Measurements from ENCODE around the gene NR6A1. TPM values are rescaled to one million over a fixed set of nuclear protein-coding genes. Genes with fewer than 3 reads are reported as not detected.

Gene NR6A1
- total RNA-seq, 4 donors from 2014 or later: 9.7 to 14.6 (median 12.5) TPM

- TF ChIP-seq EP300 (IDR thresholded peaks at IDR 0.05; ENCODE audit: low read depth) (no peak), CTCF (IDR thresholded peaks at IDR 0.05) (no peak), POLR2AphosphoS5 (IDR thresholded peaks at IDR 0.05) (no peak)
- intact Hi-C loops (cut with DNase I; ENCODE audit: low total_unique reads): no loop called here
- in situ Hi-C loops (cut with MboI; ENCODE audit: low pct_ligation_motif_present in 1 of 4, low pct_unique_long_range_greater_than_20kb in 1 of 4, low sequenced_read_pairs in 3 of 4): loop anchor here in 2 of 4 donors (25.0 kb wide), 1 partner anchor 341 kb away; the partner anchor contains the start of gene SCAI (in 2 of the 2)
- H3K27me3 ChIP-seq: no peaks in the 10 kb centered on the region
- H3K27ac ChIP-seq: peak overlapping the region in 2 of 4 donors; percentile 61 to 78
- H3K4me1 ChIP-seq: peaks cover 0 to 6% (median 3%) of the 10 kb centered on the region in 4 donors
- DNase-seq: no peak
- no peaks in the 10 kb centered on the region for H3K9me3 ChIP-seq
- H3K4me3 ChIP-seq: no peak overlapping the region
- no peaks in the 10 kb centered on the region for H3K36me3 ChIP-seq
- 85% methylated on average over 9 of the region's 9 CpGs; no CpG with 5 or more reads in 1 of the 2 donors for WGBS, 2 donors (ENCODE audit: low coverage in 1 of 2)
These were observed 24.8 kb upstream of the NR6A1 start for GRCh38 chr9:124795881-124796431.

GRCh38 chr9:124794902-124795491, 23.9 kb upstream of the NR6A1 start:
- intact Hi-C loops (cut with DNase I; ENCODE audit: low total_unique reads): no loop called here
- WGBS, 2 donors (ENCODE audit: low coverage in 1 of 2): 88% methylated on average over 10 of the region's 11 CpGs; no CpG with 5 or more reads in 1 of the 2 donors
- TF ChIP-seq CTCF (IDR thresholded peaks at IDR 0.05) (peak in 3 of 5 experiments; percentile 14 to 17 (median 17)), EP300 (IDR thresholded peaks at IDR 0.05; ENCODE audit: low read depth) (no peak)
- H3K27me3 ChIP-seq: no peaks in the 10 kb centered on the region
- no peak overlapping the region for H3K4me3 ChIP-seq
- no peaks in the 10 kb centered on the region for H3K36me3 ChIP-seq
- H3K9me3 ChIP-seq: no peaks in the 10 kb centered on the region
- DNase-seq: no peak
- in situ Hi-C loops (cut with MboI; ENCODE audit: low pct_ligation_motif_present in 1 of 4, low pct_unique_long_range_greater_than_20kb in 1 of 4, low sequenced_read_pairs in 3 of 4): loop anchor here in 2 of 4 donors (25.0 kb wide), 1 partner anchor 342 kb away; the partner anchor contains the start of gene SCAI (in 2 of the 2)
- peaks cover 0 to 6% (median 3%) of the 10 kb centered on the region in 4 donors for H3K4me1 ChIP-seq
- peak overlapping the region in 1 of 4 donors; percentile 78 for H3K27ac ChIP-seq

GRCh38 chr9:124793015-124793541, 22.0 kb upstream of the NR6A1 start:
- in situ Hi-C loops (cut with MboI; ENCODE audit: low pct_ligation_motif_present in 1 of 4, low pct_unique_long_range_greater_than_20kb in 1 of 4, low sequenced_read_pairs in 3 of 4): loop anchor here in 2 of 4 donors (25.0 kb wide), 1 partner anchor 344 kb away; the partner anchor contains the start of gene SCAI (in 2 of the 2)
- no peak overlapping the region for H3K4me3 ChIP-seq
- 88% methylated on average over 9 of the region's 9 CpGs; no CpG with 5 or more reads in 1 of the 2 donors for WGBS, 2 donors (ENCODE audit: low coverage in 1 of 2)
- no peaks in the 10 kb centered on the region for H3K9me3 ChIP-seq
- no peaks in the 10 kb centered on the region for H3K27me3 ChIP-seq
- no peak for TF ChIP-seq POLR2A (IDR thresholded peaks at IDR 0.05)
- no peak for TF ChIP-seq CTCF (IDR thresholded peaks at IDR 0.05)
- TF ChIP-seq EP300 (IDR thresholded peaks at IDR 0.05; ENCODE audit: low read depth): no peak
- TF ChIP-seq POLR2AphosphoS5 (IDR thresholded peaks at IDR 0.05): no peak
- peaks cover 0 to 6% (median 3%) of the 10 kb centered on the region in 4 donors for H3K4me1 ChIP-seq
- H3K36me3 ChIP-seq: no peaks in the 10 kb centered on the region
- intact Hi-C loops (cut with DNase I; ENCODE audit: low total_unique reads): no loop called here
- no peak for DNase-seq
- H3K27ac ChIP-seq: peak overlapping the region in 1 of 4 donors; percentile 18

GRCh38 chr9:124792257-124793014, 21.3 kb upstream of the NR6A1 start:
- no peaks in the 10 kb centered on the region for H3K36me3 ChIP-seq
- no peak for TF ChIP-seq POLR2AphosphoS5 (IDR thresholded peaks at IDR 0.05)
- TF ChIP-seq CTCF (IDR thresholded peaks at IDR 0.05): no peak
- H3K4me3 ChIP-seq: no peak overlapping the region
- 89% methylated on average over 8 of the region's 8 CpGs; no CpG with 5 or more reads in 1 of the 2 donors for WGBS, 2 donors (ENCODE audit: low coverage in 1 of 2)
- DNase-seq: no peak
- no peaks in the 10 kb centered on the region for H3K9me3 ChIP-seq
- H3K27me3 ChIP-seq: no peaks in the 10 kb centered on the region
- H3K27ac ChIP-seq: peak overlapping the region in 1 of 4 donors; percentile 18
- H3K4me1 ChIP-seq: peaks cover 0 to 2% (median under 1%) of the 10 kb centered on the region in 4 donors
- in situ Hi-C loops (cut with MboI; ENCODE audit: low pct_ligation_motif_present in 1 of 4, low pct_unique_long_range_greater_than_20kb in 1 of 4, low sequenced_read_pairs in 3 of 4): loop anchor here in 2 of 4 donors (25.0 kb wide), 1 partner anchor 345 kb away; the partner anchor contains the start of gene SCAI (in 2 of the 2)
- intact Hi-C loops (cut with DNase I; ENCODE audit: low total_unique reads): no loop called here
